Gastrocnemius medialis (tissue), 4 donors: ENCODE results near the gene SPAG4.

Experiments
- POLR2A ChIP-seq, 2 donors: fragments of 450-650 bp; IDR thresholded peaks; one replicate each; pipeline ENCODE4 v1.6.1; 2017; ENCODE audit warnings: antibody characterized with exemption in 2 of 2, mild to moderate bottlenecking in 2 of 2, moderate library complexity in 2 of 2
- TF ChIP-seq, protein P1 (sequence below), 5 experiments: fragments of 450-650 bp in 3 of 5; fragments of 200-600 bp in 2 of 5; sonication (generic) in 2 of 5; IDR thresholded peaks in 4 of 5; conservative IDR thresholded peaks in 1 of 5; 1 replicate in 4 of 5; 2 replicates in 1 of 5; pipeline ENCODE4 v1.5.1; 2016 to 2019; ENCODE audit warnings: antibody characterized with exemption in 5 of 5, mild to moderate bottlenecking in 3 of 5, moderate library complexity in 3 of 5

DNA sequence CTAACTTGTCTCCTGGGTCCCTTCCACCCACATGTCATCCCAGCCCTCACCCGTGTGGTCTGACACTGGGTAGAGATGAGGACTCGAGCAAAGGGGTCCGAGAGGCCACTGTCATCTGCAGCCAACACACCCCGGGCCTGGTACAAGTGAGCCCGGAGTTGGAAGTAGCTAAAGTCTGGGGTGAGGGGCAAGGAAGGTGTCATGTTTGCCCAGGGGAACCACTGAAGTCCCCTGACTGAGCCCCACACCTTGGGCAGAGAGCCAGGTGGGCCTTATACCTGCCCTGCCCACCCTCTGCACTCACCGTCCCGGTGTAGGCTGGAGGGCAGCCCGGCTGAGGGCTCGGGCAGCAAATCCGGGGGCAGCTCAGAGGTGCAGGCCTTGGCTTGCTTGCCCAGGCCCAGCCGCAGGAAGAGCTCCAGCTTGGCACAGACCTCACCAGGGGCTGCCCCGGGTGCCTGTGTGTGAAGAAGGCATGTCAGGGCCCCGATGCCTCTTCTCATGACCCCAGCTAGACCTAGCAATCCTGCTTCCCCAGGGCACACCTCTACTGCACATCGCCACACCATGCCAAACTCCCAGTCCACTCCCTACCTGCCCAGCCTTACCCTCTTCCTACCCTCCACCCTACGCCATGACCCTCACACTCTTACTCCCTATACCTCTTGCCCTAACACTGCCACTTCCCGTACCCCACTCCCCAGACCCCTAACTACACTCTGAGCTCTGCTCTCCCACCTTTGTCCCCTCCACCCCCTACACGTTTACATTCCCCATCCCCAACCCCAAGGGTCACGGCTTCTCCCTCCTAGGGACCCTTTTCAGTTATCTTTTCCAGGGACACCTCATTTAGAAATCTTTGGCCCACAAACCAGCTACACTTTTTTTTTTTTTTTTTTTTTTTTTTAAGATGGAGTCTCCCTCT lies 31.7 kb upstream of the SPAG4 start:
- TF ChIP-seq, protein P1, sequence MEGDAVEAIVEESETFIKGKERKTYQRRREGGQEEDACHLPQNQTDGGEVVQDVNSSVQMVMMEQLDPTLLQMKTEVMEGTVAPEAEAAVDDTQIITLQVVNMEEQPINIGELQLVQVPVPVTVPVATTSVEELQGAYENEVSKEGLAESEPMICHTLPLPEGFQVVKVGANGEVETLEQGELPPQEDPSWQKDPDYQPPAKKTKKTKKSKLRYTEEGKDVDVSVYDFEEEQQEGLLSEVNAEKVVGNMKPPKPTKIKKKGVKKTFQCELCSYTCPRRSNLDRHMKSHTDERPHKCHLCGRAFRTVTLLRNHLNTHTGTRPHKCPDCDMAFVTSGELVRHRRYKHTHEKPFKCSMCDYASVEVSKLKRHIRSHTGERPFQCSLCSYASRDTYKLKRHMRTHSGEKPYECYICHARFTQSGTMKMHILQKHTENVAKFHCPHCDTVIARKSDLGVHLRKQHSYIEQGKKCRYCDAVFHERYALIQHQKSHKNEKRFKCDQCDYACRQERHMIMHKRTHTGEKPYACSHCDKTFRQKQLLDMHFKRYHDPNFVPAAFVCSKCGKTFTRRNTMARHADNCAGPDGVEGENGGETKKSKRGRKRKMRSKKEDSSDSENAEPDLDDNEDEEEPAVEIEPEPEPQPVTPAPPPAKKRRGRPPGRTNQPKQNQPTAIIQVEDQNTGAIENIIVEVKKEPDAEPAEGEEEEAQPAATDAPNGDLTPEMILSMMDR (IDR thresholded peaks at IDR 0.05 in 4 of 5, conservative IDR thresholded peaks at IDR 0.05 in 1 of 5) = no peak
- no peak for TF ChIP-seq POLR2A (IDR thresholded peaks at IDR 0.05)
